Mesenchymal stem cell (in vitro differentiated cells and primary cell): ENCODE data around the gene WEE2.

Source experiments
- DNase-seq: peaks from one replicate; pipeline ENCODE4 v3.0.0-alpha.2; 2013
- H2AFZ ChIP-seq: one replicate; pipeline ENCODE4 v1.6.1; 2013; ENCODE audit warnings: low read depth, mild to moderate bottlenecking, control low read depth, inconsistent platforms, low read length, moderate library complexity
- H2AK5ac ChIP-seq: 2 replicates; pipeline ENCODE4 v1.6.1; 2013; ENCODE audit warnings: low read length, moderate library complexity, mild to moderate bottlenecking, inconsistent platforms; ENCODE audit not compliant: severe bottlenecking
- H2BK120ac ChIP-seq: one replicate; pipeline ENCODE4 v1.6.1; 2013; ENCODE audit warnings: low read depth, mild to moderate bottlenecking, inconsistent platforms, low read length, moderate library complexity
- H2BK12ac ChIP-seq, 2 experiments: one replicate each; pipeline ENCODE4 v1.6.1; 2013; ENCODE audit warnings: inconsistent platforms in 2 of 2, low read length in 2 of 2, mild to moderate bottlenecking in 2 of 2, moderate library complexity in 2 of 2, control low read depth in 1 of 2
- H2BK15ac ChIP-seq: one replicate; pipeline ENCODE4 v1.6.1; 2013; ENCODE audit warnings: mild to moderate bottlenecking, low read depth, inconsistent platforms; ENCODE audit not compliant: poor library complexity, severe bottlenecking
- H2BK5ac ChIP-seq: 2 replicates; pipeline ENCODE4 v1.6.1; 2013; ENCODE audit warnings: low read depth, mild to moderate bottlenecking, low read length, control low read depth, inconsistent platforms; ENCODE audit not compliant: poor library complexity, severe bottlenecking
- H3K14ac ChIP-seq, 2 experiments: one replicate each; pipeline ENCODE4 v1.6.1; 2013; ENCODE audit warnings: inconsistent platforms in 2 of 2, low read length in 2 of 2, control low read depth in 1 of 2, mild to moderate bottlenecking in 1 of 2, moderate library complexity in 1 of 2
- H3K18ac ChIP-seq, 2 experiments: one replicate each; pipeline ENCODE4 v1.6.1; 2013; ENCODE audit warnings: inconsistent platforms in 2 of 2, low read length in 2 of 2, control low read depth in 1 of 2, low read depth in 1 of 2, mild to moderate bottlenecking in 1 of 2
- H3K23ac ChIP-seq, 2 experiments: one replicate each; pipeline ENCODE4 v1.6.1; 2013; ENCODE audit warnings: inconsistent platforms in 2 of 2, low read length in 2 of 2, mild to moderate bottlenecking in 2 of 2, moderate library complexity in 2 of 2, control low read depth in 1 of 2
- H3K27ac ChIP-seq: 2 replicates; pipeline ENCODE4 v1.5.1; 2013; ENCODE audit warnings: mild to moderate bottlenecking, moderate library complexity, low read length, control low read depth, inconsistent platforms; ENCODE audit not compliant: poor library complexity, severe bottlenecking
- H3K27me3 ChIP-seq, 2 experiments: 2 replicates each; pipeline versions ENCODE4 v1.6.1 to v1.7.0; 2013; ENCODE audit warnings: low read length in 2 of 2, mild to moderate bottlenecking in 2 of 2, moderate library complexity in 2 of 2, control low read depth in 1 of 2, inconsistent platforms in 1 of 2; ENCODE audit not compliant: control insufficient read depth in 1 of 2, insufficient read depth in 1 of 2
- H3K36me3 ChIP-seq, 2 experiments: 2 replicates each; pipeline versions ENCODE4 v1.6.1 to v1.7.0; 2013; ENCODE audit warnings: low read length in 2 of 2, control low read depth in 1 of 2, inconsistent platforms in 1 of 2, low read depth in 1 of 2, mild to moderate bottlenecking in 1 of 2; ENCODE audit not compliant: insufficient read depth in 2 of 2, control insufficient read depth in 1 of 2
- H3K4ac ChIP-seq, 2 experiments: one replicate each; pipeline ENCODE4 v1.6.1; 2013; ENCODE audit warnings: inconsistent platforms in 2 of 2, low read length in 2 of 2, mild to moderate bottlenecking in 2 of 2, moderate library complexity in 2 of 2, control low read depth in 1 of 2, low read depth in 1 of 2
- H3K4me1 ChIP-seq: 2 replicates; pipeline ENCODE4 v1.6.1; 2013; ENCODE audit warnings: low read depth, low read length, control low read depth; ENCODE audit not compliant: control insufficient read depth, insufficient read depth
- H3K4me2 ChIP-seq: 2 replicates; pipeline ENCODE4 v1.6.1; 2013; ENCODE audit warnings: low read length, mild to moderate bottlenecking, inconsistent platforms; ENCODE audit not compliant: poor library complexity, severe bottlenecking
- H3K4me3 ChIP-seq, 2 experiments: 2 replicates each; pipeline versions ENCODE4 v1.5.1 to v1.7.0; 2013; ENCODE audit warnings: low read length in 2 of 2, mild to moderate bottlenecking in 2 of 2, control low read depth in 1 of 2, low read depth in 1 of 2; ENCODE audit not compliant: insufficient read depth in 1 of 2
- H3K79me1 ChIP-seq: replicated peaks from 2 replicates; pipeline ENCODE4 v1.6.1; 2013; ENCODE audit warnings: mild to moderate bottlenecking, control low read depth, low read length, inconsistent platforms; ENCODE audit not compliant: poor library complexity, severe bottlenecking
- H3K9ac ChIP-seq: 2 replicates; pipeline ENCODE4 v1.7.0; 2013; ENCODE audit warnings: mild to moderate bottlenecking, low read length, moderate library complexity
- H3K9me3 ChIP-seq: 2 replicates; pipeline ENCODE4 v1.7.0; 2013; ENCODE audit warnings: mild to moderate bottlenecking, low read length; ENCODE audit not compliant: control insufficient read depth
- H4K8ac ChIP-seq: one replicate; pipeline ENCODE4 v1.6.1; 2013; ENCODE audit warnings: inconsistent platforms, mild to moderate bottlenecking, low read length, moderate library complexity
- H4K91ac ChIP-seq: one replicate; pipeline ENCODE4 v1.6.1; 2013; ENCODE audit warnings: mild to moderate bottlenecking, low read length, inconsistent platforms
- whole genome bisulfite sequencing: methylation state at CpG from one replicate; pipeline ENCODE4 v1.1.7; 2013; ENCODE audit warnings: mixed read lengths; 5-methylcytosine and 5-hydroxymethylcytosine counted together

The WEE2 gene

DNA sequence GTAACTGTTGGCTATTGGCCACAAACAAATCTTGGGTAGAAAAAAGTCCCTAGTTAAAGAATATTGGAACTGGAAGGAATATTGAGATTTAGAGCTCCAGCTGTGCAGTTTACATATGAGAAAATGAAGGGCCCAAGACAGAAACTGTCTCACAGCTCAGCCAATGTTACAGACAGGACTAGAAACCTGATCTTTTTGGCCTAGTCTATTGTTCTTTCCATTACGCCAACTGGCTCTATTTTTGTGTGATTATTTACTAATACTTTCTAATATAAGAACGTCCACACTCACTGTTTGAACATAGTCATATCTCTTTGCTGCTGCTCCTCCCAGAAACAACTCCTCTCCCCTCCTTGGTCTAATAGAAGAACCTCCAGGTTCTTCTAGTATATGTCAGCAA, 1.2 kb downstream of the WEE2 start:
- H3K9ac ChIP-seq: no peak overlapping the region
- H3K9me3 ChIP-seq: no peaks in the 10 kb centered on the region
- no peak overlapping the region for H2BK15ac ChIP-seq
- H2BK5ac ChIP-seq: no peak overlapping the region
- H3K4me3 ChIP-seq: no peak overlapping the region
- no peak overlapping the region for H4K91ac ChIP-seq
- peaks cover 1% of the 10 kb centered on the region for H3K4me1 ChIP-seq
- DNase-seq: no peak
- no peak overlapping the region for H3K27ac ChIP-seq
- no peak overlapping the region for H3K14ac ChIP-seq
- no peaks in the 10 kb centered on the region for H3K36me3 ChIP-seq
- H2BK12ac ChIP-seq: no peak overlapping the region
- no peak overlapping the region for H3K4me2 ChIP-seq
- 80% methylated on average over 1 of the region's 2 CpGs for WGBS
- no peak overlapping the region for H2BK120ac ChIP-seq
- H3K23ac ChIP-seq: no peak overlapping the region
- peaks cover 0 to 40% of the 10 kb centered on the region in 2 experiments for H3K27me3 ChIP-seq
- H3K4ac ChIP-seq: no peak overlapping the region
- no peaks in the 10 kb centered on the region for H3K79me1 ChIP-seq
- no peak overlapping the region for H2AK5ac ChIP-seq
- no peak overlapping the region for H4K8ac ChIP-seq
- no peak overlapping the region for H3K18ac ChIP-seq
- H2AFZ ChIP-seq: no peak overlapping the region

DNA sequence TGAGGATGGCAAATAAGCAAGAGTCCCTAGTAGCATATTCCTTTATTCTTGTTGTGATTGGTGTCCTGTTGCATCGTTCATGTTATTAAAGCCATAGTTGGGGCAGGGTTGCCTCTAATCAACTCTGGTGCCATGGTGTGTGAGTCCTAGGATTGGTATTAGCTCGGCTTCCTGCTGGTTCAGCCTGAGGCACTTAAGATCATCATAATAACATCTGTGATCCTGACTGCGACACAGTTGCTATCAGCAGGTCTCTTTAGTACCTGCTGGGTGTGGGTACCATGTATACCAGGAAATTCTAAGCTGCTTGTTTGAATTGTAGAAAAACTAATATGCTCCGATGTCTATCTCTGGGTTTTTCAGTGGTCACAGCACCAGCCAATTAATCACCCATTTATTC, 1.6 kb downstream of the WEE2 start:
- DNase-seq: no peak
- no peaks in the 10 kb centered on the region for H3K4me1 ChIP-seq
- H3K18ac ChIP-seq: no peak overlapping the region
- no peak overlapping the region for H3K4me3 ChIP-seq
- H3K9ac ChIP-seq: no peak overlapping the region
- no peak overlapping the region for H3K4ac ChIP-seq
- no peaks in the 10 kb centered on the region for H3K79me1 ChIP-seq
- WGBS: 83% methylated on average over 4 of the region's 4 CpGs
- H4K91ac ChIP-seq: no peak overlapping the region
- H3K27me3 ChIP-seq: peaks cover 0 to 40% of the 10 kb centered on the region in 2 experiments
- no peak overlapping the region for H4K8ac ChIP-seq
- no peak overlapping the region for H2AFZ ChIP-seq
- no peaks in the 10 kb centered on the region for H3K36me3 ChIP-seq
- H2BK15ac ChIP-seq: no peak overlapping the region
- no peak overlapping the region for H2BK5ac ChIP-seq
- no peak overlapping the region for H3K14ac ChIP-seq
- no peak overlapping the region for H2BK12ac ChIP-seq
- H2AK5ac ChIP-seq: no peak overlapping the region
- peak overlapping the region in 1 of 2 experiments; percentile 17 for H3K23ac ChIP-seq
- H3K4me2 ChIP-seq: no peak overlapping the region
- no peaks in the 10 kb centered on the region for H3K9me3 ChIP-seq
- no peak overlapping the region for H2BK120ac ChIP-seq
- no peak overlapping the region for H3K27ac ChIP-seq

- no peaks in the 10 kb centered on the region for H3K36me3 ChIP-seq
- H3K14ac ChIP-seq: no peak overlapping the region
- no peak overlapping the region for H3K27ac ChIP-seq
- H3K9me3 ChIP-seq: no peaks in the 10 kb centered on the region
- H3K9ac ChIP-seq: no peak overlapping the region
- no peak overlapping the region for H4K8ac ChIP-seq
- H2BK120ac ChIP-seq: no peak overlapping the region
- no peak overlapping the region for H2AFZ ChIP-seq
- H2BK12ac ChIP-seq: no peak overlapping the region
- H3K18ac ChIP-seq: no peak overlapping the region
- no peaks in the 10 kb centered on the region for H3K4me1 ChIP-seq
- no peak overlapping the region for H3K4me3 ChIP-seq
- H2AK5ac ChIP-seq: no peak overlapping the region
- H3K23ac ChIP-seq: no peak overlapping the region
- no peak overlapping the region for H2BK15ac ChIP-seq
- H3K4me2 ChIP-seq: no peak overlapping the region
- 25% methylated on average over 1 of the region's 1 CpG for WGBS
- no peak for DNase-seq
- H4K91ac ChIP-seq: no peak overlapping the region
- no peak overlapping the region for H3K4ac ChIP-seq
- no peak overlapping the region for H2BK5ac ChIP-seq
- H3K79me1 ChIP-seq: no peaks in the 10 kb centered on the region
- H3K27me3 ChIP-seq: peaks cover 0 to 43% of the 10 kb centered on the region in 2 experiments
These were observed 2.1 kb downstream of the WEE2 start for GRCh38 chr7:141710301-141710700.

GRCh38 chr7:141712603-141713255, 4.6 kb downstream of the WEE2 start:
- Histone ChIP-seq H2BK120ac (no peak overlapping the region), H3K79me1 (no peaks in the 10 kb centered on the region), H3K14ac (no peak overlapping the region), H3K27me3 (peaks cover 0 to 44% of the 10 kb centered on the region in 2 experiments), H4K91ac (no peak overlapping the region), H3K18ac (no peak overlapping the region), H3K4me1 (no peaks in the 10 kb centered on the region), H3K9ac (no peak overlapping the region), H3K4me3 (no peak overlapping the region), H2AK5ac (no peak overlapping the region), H2BK15ac (no peak overlapping the region), H2BK12ac (no peak overlapping the region), H3K4ac (no peak overlapping the region), H3K23ac (no peak overlapping the region), H3K36me3 (no peaks in the 10 kb centered on the region), H3K27ac (no peak overlapping the region), H4K8ac (no peak overlapping the region), H3K9me3 (no peaks in the 10 kb centered on the region), H2AFZ (no peak overlapping the region), H3K4me2 (no peak overlapping the region), H2BK5ac (no peak overlapping the region)
- WGBS: 71% methylated on average over 4 of the region's 5 CpGs
- no peak for DNase-seq
